Measurements from ENCODE around the gene CEP164.

GRCh38 chr11:117335399-117335798 is 7.7 kb downstream of the CEP164 start:
- no peak for TF ChIP-seq CTCF (IDR thresholded peaks at IDR 0.05 in 4 of 5, conservative IDR thresholded peaks at IDR 0.05 in 1 of 5)
- TF ChIP-seq POLR2A (IDR thresholded peaks at IDR 0.05) = no peak

Data from gastrocnemius medialis (tissue), 4 donors.